DOHH2 (cell line): ENCODE data around the gene MED31.

Source experiments
- H3F3A ChIP-seq: fragments of 200-600 bp; sonication (generic), shearing (Covaris generic); 2 replicates; pipeline ENCODE4 v1.6.0; 2016; ENCODE audit warnings: antibody characterized with exemption, mild to moderate bottlenecking; ENCODE audit not compliant: control insufficient read depth, insufficient read depth
- H3K27ac ChIP-seq: fragments of 200-600 bp; sonication (generic); 2 replicates; pipeline ENCODE4 v1.5.1; 2014; ENCODE audit warnings: low read depth, mild to moderate bottlenecking, low read length, moderate library complexity
- H3K27me3 ChIP-seq: fragments of 200-600 bp; sonication (generic); 2 replicates; pipeline ENCODE4 v1.6.1; 2014; ENCODE audit warnings: mild to moderate bottlenecking, low read length, mixed read lengths; ENCODE audit not compliant: control insufficient read depth
- H3K36me3 ChIP-seq: fragments of 200-600 bp; sonication (generic); 2 replicates; pipeline ENCODE4 v1.6.1; 2014; ENCODE audit warnings: mild to moderate bottlenecking, low read length, moderate library complexity, mixed read lengths; ENCODE audit not compliant: control insufficient read depth
- H3K4me1 ChIP-seq: fragments of 200-600 bp; sonication (generic); 2 replicates; pipeline ENCODE4 v1.6.1; 2014; ENCODE audit warnings: mild to moderate bottlenecking, low read length, mixed read lengths; ENCODE audit not compliant: control insufficient read depth
- H3K4me2 ChIP-seq: fragments of 200-600 bp; sonication (generic); 2 replicates; pipeline ENCODE4 v1.6.0; 2014; ENCODE audit warnings: mild to moderate bottlenecking, low read length, moderate library complexity
- H3K4me3 ChIP-seq: fragments of 200-600 bp; sonication (generic); 2 replicates; pipeline ENCODE4 v1.5.1; 2014; ENCODE audit warnings: mild to moderate bottlenecking, low read length, mixed read lengths
- H3K79me2 ChIP-seq: fragments of 200-600 bp; sonication (generic); 2 replicates; pipeline ENCODE4 v1.6.1; 2014; ENCODE audit warnings: mild to moderate bottlenecking, low read length, mixed read lengths; ENCODE audit not compliant: control insufficient read depth
- H3K9me2 ChIP-seq: fragments of 200-600 bp; sonication (generic); replicated peaks from 2 replicates; pipeline ENCODE4 v1.6.1; 2014; ENCODE audit warnings: mild to moderate bottlenecking, low read length, mixed read lengths; ENCODE audit not compliant: control insufficient read depth
- H3K9me3 ChIP-seq: fragments of 200-600 bp; sonication (generic); 2 replicates; pipeline ENCODE4 v1.6.1; 2014; ENCODE audit warnings: antibody characterized with exemption, low read length, mixed read lengths; ENCODE audit not compliant: control insufficient read depth, insufficient read depth
- H4K20me1 ChIP-seq: fragments of 200-600 bp; sonication (generic); 2 replicates; pipeline ENCODE4 v1.6.0; 2014; ENCODE audit warnings: low read depth, mild to moderate bottlenecking, antibody characterized with exemption, low read length, moderate library complexity; ENCODE audit not compliant: control insufficient read depth, insufficient read depth
- EZH2phosphoT487 ChIP-seq: fragments of 200-600 bp; sonication (generic); IDR thresholded peaks from 2 replicates; pipeline ENCODE4 v1.6.1; 2017; ENCODE audit warnings: borderline replicate concordance, mild to moderate bottlenecking, antibody characterized with exemption, low read length, moderate library complexity, mixed read lengths
- TF ChIP-seq, protein P1 (sequence below): fragments of 200-600 bp; sonication (generic); IDR thresholded peaks from one replicate; pipeline ENCODE4 v1.5.1; 2014; ENCODE audit warnings: antibody characterized with exemption, mild to moderate bottlenecking, low read depth, low read length; ENCODE audit not compliant: poor library complexity, severe bottlenecking

The MED31 gene

DNA sequence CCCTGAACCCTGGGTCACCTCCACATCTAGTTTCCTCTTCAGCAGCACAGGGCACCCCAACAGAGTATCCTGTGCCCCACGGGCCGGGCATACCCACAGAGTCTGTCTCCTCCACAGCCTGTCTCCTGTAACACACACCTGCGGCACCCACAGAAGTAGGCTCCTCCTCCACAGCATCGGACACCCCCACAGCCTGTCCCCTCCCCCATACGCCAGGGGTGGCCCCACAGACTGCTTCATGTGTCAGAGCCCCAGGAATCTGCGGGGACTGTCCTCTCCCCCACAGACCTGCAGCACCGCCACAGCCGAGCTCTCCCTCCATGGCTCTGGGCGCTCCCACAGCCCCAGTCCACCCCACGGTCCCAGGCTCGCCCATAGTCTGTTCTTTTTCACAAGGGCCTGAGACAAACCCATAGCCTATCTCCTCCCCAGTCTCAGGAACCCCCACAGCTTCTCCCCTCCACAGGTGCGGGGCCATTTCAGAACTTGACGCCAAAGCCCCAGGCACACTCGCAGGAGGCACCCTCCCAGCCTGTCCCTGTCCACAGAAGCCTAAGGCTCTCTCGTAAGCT, 12.3 kb downstream of the MED31 start:
- peaks cover 41% of the 10 kb centered on the region for H3K36me3 ChIP-seq
- H3K9me2 ChIP-seq, result no peaks in the 10 kb centered on the region
- no peak overlapping the region for H3K27ac ChIP-seq
- H3K9me3 ChIP-seq, result no peaks in the 10 kb centered on the region
- peaks cover 30% of the 10 kb centered on the region for H3K4me1 ChIP-seq
- no peak for TF ChIP-seq EZH2phosphoT487
- TF ChIP-seq, protein P1, sequence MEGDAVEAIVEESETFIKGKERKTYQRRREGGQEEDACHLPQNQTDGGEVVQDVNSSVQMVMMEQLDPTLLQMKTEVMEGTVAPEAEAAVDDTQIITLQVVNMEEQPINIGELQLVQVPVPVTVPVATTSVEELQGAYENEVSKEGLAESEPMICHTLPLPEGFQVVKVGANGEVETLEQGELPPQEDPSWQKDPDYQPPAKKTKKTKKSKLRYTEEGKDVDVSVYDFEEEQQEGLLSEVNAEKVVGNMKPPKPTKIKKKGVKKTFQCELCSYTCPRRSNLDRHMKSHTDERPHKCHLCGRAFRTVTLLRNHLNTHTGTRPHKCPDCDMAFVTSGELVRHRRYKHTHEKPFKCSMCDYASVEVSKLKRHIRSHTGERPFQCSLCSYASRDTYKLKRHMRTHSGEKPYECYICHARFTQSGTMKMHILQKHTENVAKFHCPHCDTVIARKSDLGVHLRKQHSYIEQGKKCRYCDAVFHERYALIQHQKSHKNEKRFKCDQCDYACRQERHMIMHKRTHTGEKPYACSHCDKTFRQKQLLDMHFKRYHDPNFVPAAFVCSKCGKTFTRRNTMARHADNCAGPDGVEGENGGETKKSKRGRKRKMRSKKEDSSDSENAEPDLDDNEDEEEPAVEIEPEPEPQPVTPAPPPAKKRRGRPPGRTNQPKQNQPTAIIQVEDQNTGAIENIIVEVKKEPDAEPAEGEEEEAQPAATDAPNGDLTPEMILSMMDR, result no peak
- peaks cover 62% of the 10 kb centered on the region for H3K79me2 ChIP-seq
- peaks cover 12% of the 10 kb centered on the region; the same call in 1 of the 2 replicates for H3F3A ChIP-seq
- peak overlapping the region; percentile 98 for H3K4me3 ChIP-seq
- H3K4me2 ChIP-seq, result peak overlapping the region; percentile 91
- no peaks in the 10 kb centered on the region for H3K27me3 ChIP-seq
- peaks cover 10% of the 10 kb centered on the region; the same call in 1 of the 2 replicates for H4K20me1 ChIP-seq

DNA sequence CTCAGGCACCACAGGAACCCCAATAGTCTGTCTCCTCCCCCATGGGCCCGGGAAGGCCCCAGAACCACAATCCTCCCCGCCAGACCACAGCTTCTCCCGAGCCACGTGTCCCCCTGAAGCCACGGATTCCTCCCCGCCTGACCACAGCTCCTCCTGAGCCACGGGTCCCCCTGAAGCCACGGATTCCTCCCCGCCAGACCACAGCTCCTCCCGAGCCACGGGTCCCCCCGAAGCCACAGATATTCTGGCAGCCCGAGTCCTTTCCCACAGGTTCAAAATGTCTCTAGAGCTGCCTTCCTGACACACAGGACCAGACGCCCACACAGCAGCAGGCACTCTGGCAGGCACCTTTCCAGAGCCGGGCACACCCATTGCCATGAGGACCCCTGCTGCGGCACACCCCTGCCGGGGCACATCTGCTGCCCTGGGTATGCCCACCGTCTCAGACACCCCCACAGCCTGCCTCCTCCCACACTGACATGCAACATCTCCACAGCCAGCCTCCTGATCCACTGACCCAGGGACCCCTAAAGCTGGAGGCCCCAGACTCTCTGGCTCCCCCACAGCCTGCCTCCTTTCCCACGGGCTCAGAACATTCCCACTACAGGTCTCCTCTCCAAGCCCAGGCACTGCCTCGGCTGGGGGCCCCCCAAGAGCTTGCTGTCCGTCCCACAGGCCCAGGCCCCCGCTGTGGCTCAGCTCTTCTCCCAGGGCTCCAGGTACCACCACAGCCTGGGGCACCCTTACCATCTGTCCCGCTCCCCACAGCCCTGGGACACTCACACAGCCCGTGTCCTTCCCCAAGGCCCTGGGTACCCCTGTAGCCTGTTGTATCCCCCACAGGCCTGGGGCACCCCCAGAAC, 13.1 kb downstream of the MED31 start:
- Histone ChIP-seq H3K36me3 (peaks cover 40% of the 10 kb centered on the region), H3K4me1 (peaks cover 26% of the 10 kb centered on the region), H3K27me3 (no peaks in the 10 kb centered on the region), H3K27ac (no peak overlapping the region), H3K79me2 (peaks cover 54% of the 10 kb centered on the region), H4K20me1 (peaks cover 10% of the 10 kb centered on the region; the same call in 1 of the 2 replicates), H3K4me2 (peak overlapping the region; percentile 91), H3F3A (peaks cover 7% of the 10 kb centered on the region; the same call in 1 of the 2 replicates), H3K9me2 (no peaks in the 10 kb centered on the region), H3K9me3 (no peaks in the 10 kb centered on the region), H3K4me3 (peak overlapping the region; percentile 98; the same call in 1 of the 2 replicates)
- TF ChIP-seq, protein P1, result no peak
- no peak for TF ChIP-seq EZH2phosphoT487

- Histone ChIP-seq H3K79me2 (peaks cover 46% of the 10 kb centered on the region), H3K4me3 (no peak overlapping the region), H3K4me2 (no peak overlapping the region), H3K9me2 (no peaks in the 10 kb centered on the region), H3F3A (peaks cover under 1% of the 10 kb centered on the region; the same call in 1 of the 2 replicates), H3K27ac (no peak overlapping the region), H3K4me1 (peaks cover 20% of the 10 kb centered on the region), H3K36me3 (peaks cover 40% of the 10 kb centered on the region), H4K20me1 (peaks cover 10% of the 10 kb centered on the region; the same call in 1 of the 2 replicates), H3K27me3 (no peaks in the 10 kb centered on the region), H3K9me3 (no peaks in the 10 kb centered on the region)
- no peak for TF ChIP-seq EZH2phosphoT487
- TF ChIP-seq, protein P1, result no peak
These were observed 14.0 kb downstream of the MED31 start for GRCh38 chr17:6637458-6637840.
